GM10847 (cell line): ENCODE results near the gene BCL2L2.

ENCODE experiments used
- POLR2A ChIP-seq: IDR thresholded peaks from 2 replicates; pipeline ENCODE4 v1.6.1; 2011; ENCODE audit not compliant: insufficient read length; ENCODE audit errors: extremely low read depth

Gene BCL2L2, protein sequence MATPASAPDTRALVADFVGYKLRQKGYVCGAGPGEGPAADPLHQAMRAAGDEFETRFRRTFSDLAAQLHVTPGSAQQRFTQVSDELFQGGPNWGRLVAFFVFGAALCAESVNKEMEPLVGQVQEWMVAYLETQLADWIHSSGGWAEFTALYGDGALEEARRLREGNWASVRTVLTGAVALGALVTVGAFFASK

DNA sequence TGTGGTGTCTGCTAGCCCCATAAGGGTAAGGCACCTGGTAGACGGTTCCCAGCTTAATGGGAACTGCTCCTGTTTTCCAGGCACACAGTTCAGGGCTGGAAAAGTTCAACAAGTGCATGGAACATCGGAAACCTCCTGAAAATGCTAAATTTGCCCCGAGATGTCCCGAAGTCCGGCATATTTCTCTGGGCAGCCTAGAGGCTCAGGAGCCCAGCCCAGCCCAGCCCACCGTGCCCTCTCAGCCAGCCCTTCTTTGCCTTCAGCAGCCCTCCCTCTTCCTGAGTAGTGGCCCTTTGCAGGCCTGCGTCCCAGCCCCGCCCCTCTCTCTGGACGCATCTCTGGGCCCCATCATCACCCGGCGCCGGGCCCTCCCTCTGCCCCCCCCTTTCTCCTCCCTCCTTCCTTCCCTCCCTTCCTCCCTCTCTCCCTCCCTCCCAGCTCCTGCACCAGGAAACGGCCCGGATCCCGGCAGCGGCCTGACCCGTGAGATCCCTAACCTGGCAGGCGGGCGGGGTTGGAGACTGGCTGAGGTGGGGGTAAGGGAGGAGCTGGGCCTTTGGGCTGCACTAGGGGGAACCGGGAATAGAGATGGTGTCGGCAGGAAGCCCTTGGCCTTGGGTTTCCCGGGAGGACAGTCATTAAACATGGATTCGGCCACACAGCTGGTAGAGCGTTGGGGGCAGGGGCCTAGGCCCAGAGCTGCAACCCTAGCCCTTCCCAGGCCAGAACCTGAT lies at the start of gene BCL2L2:
Gene BCL2L2, plus strand, starts transcription at position 422 of the 734 bp plus-strand sequence. CDS start 935 bp downstream, outside the sequence.
- TF ChIP-seq POLR2A = peak; percentile 80

DNA sequence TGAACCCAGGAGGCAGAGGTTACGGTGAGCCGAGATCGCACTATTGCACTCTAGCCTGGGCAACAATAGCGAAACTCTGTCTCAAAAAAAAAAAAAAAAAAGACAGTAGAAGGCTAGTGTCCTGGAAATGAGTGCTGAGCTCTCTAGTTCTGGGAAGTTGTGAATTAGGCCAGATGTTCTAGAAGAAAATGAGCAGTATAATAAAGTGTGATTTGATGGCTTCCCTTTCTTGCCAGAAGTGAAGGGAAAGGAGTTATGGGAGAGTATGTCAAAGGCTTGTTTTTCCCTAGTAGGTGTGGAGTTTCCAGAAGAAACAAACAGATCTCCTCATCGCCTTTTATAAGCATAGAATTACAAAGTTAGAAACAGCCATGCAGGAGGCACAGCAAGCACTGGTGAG lies 48.4 kb upstream of the BCL2L2 start:
- TF ChIP-seq POLR2A = no peak

DNA sequence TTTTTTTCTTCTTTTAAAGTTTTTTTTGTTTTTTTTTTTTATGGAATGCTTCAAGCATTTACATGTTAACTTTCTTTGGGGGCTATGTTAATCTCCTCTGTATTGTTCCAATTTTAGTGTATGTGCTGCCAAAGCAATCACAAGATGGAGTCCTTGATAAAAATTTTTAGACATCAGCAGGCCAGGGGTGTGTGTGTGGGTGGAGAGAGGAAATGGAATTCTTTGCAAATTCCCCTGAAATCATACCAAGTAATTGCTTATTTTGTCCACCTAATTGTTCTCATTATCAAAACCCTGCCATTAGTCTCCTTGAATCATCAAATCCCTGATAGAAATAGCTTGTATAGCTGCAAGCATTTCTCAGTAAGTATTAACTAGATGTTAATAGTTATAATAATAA lies 47.2 kb upstream of the BCL2L2 start:
- no peak for TF ChIP-seq POLR2A

DNA sequence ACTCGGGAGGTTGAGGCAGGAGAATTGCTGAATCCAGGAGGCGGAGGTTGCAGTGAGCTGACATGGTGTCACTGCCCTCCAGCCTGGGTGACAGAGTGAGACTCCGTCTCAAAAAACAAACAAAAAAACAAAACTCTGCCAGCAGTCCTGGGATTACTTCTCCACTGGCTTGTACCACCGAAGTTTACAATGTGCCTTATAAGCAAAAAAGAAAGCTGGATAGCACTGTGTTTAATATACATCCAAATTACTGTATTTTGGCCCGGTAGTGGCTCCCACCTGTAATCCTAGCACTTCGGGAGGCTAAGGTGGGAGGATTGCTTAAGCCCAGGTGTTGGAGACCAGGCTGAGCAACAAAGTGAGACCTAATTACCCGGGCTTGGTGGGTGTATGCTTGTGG lies 37.4 kb upstream of the BCL2L2 start:
- no peak for TF ChIP-seq POLR2A

DNA sequence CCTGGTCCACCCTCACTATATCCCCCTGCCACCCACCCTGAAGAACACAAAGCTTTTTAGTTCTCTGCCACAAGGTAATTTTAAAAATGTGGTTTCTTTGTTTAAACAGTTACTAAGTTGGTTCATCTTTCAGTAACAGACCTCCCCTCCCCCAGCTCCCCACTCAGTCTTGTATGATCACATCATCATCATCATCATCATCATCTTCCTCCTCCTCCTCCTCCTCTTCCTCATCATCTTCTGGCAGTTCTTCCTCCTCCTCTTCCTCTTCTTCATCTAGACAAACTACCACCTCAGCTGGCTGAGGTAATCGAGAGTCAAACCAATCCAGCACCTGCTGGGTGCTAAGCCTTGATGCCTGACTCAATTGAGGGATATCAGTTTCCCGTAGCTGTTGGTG lies 31.2 kb upstream of the BCL2L2 start:
- no peak for TF ChIP-seq POLR2A

DNA sequence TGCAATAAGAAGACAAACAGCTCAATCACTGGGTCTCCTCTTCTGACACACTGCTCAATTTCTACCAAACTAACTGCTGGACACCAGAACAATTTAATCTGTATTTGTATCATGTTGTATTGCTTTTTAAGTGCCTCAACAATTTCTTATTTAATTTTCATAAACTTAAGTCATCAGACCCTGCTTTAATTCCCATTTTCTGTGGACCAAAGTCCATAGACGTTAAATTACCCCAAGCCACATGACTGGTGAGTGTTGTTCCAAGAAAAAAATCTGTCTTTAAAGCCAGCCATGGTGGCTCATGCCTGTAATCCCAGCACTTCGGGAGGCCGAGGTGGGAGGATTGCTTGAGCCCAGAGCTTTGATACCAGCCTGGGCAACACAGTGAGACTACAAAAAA lies 29.4 kb upstream of the BCL2L2 start:
- TF ChIP-seq POLR2A = no peak

DNA sequence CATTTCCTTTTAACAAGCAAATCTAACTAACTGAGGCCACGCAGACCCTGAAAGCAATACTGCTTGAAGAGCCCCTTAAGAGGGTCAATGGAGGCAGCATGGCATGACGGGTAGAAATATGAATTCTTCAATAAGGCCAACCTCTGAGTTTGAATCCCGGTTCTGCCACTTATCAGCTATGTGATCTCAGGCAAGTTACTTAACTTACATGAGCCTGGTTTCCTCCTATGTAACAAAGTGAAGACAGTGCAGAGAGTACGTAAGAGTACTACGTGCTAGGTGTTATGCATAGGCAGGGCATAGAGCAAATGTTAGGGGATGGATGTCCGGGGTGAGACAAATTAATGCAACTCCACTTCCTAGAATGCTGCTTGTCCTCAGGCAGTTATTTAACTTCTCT lies 25.4 kb upstream of the BCL2L2 start:
- TF ChIP-seq POLR2A = no peak

DNA sequence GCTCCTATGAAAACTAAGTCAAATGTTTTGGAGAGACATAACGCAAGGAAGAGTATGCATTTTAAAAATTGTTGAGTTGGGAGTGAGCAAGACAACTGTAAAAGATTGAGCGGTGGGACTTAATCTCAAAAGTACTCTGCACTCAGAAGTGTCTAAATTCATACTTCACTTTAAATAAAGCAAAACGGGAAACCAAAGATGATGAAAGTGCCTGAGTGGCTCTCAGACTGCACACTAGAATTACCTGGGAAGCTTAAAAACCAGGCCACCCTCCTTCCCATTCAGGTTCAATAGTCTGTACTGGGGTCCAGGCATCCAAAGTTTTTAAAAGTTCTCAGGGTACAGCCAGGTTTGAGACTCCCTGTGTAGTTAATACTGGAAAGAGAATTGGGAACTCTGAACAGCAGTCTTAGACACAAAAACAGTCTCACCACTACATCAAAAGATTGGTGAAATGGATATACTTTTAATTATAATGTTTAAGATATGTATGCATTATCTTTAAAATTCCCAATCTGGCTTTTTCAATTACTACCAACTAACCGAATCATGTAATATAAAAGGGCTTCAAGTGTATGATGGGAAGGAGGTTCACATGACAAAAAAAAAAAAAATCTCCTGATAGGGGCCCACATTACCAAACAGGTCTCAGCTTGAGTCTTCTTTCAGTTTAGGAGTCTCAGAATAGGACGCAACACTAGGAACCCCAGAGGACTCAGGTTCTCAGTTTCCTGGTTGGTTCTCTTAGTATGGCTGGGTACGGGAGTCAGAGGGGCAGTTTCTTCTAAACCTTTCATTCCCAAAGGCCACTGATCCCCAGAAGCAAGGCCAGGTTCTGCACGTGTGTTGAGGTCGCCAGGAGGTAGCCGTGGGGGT lies 21.7 kb upstream of the BCL2L2 start:
- TF ChIP-seq POLR2A = no peak

DNA sequence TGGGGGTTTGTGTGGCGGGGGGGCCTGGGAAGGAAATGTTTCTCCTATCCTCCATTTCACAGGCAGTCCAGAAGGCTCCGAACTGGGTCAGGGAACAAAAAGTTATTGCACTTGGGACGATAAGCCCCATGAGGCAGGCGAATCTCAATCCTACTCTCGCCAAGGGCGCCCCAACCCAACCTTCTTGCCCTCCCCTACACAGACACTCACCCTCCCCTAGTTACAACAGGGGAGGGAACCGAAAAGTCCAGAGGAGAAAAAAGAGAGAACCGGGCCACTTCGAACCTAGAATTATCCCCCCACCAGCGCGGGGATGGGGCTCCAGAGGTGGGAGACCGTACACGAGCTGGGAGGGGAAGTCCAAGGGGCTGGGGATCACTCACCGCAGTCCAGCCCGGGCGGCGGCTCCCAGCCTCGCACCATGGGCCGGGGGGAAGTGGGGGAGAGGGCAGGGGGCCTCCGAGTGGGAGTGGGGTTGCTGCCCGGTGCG lies 21.1 kb upstream of the BCL2L2 start:
- TF ChIP-seq POLR2A = no peak

DNA sequence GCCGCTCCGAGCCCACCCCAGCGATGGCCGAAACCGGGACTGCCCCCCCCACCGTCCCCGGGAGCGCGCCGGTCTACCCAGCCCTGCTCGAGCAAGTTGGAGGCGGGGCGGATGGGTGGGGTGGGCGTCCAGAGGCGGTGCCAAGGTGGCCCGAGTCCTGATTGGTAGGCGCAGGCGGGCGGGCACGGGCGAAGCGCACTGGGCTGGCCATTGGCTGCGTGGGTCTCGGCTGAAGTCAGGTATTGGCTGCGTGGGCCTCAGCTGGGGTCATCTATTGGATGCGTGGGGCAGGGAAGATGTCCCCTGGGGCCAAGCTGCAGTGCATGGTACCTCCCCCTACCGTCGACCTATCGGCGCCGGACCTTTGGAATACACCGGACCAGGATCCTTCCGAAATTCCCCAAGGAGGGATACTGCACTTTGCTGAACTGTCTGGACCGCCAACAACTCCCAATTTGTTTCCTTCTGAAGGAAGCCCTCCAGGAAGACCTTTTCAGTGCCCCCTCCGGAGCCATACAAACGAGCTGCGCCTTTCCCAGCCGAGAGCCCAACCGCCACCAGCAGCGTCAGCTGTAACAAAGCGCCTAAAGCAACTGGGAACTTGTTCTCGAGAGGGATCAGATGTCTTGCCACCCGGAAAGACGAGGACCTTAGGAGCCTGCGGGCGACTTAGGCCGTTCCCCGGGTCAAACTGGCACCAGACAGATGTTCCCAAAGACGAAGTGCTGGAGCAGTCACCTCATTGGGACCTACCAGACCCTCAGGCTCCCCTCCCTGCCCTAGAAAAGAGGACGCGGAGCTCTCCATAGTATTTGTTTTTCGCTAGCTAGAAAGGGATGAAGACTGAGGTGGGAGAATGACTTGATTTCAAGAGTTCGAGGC lies 20.4 kb upstream of the BCL2L2 start, which contains the start of gene HOMEZ:
Gene HOMEZ, minus strand, starts transcription at position 113 of the 882 bp plus-strand sequence. CDS start 180 bp downstream, outside the sequence.
- peak; percentile 71 for TF ChIP-seq POLR2A

DNA sequence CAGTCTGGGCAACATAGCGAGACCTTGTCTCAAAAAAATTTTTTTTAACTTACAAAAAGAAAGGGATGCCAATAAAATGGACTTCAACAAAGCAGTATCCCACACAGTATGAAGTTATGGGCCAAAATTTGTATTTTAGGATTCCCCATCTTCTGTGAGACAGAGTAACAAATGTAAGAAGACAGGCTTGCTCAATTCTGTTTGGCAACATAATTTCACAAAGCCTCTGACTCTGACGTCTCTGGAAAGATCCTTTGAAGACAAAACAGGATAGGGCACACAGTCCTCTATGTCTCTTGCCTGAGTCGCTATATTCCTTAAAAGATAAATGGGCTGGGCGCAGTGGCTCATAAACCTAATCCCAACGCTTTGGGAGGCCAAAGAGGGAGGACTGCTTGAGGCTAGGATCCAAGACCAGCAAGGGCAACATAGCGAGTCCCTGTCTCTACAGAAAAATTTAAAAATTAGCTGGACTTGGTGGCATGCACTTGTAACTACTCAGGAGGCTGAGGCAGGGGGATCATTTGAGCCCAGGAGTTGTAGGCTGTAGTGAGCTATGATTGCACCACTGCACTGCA lies 19.6 kb upstream of the BCL2L2 start:
- TF ChIP-seq POLR2A = no peak

DNA sequence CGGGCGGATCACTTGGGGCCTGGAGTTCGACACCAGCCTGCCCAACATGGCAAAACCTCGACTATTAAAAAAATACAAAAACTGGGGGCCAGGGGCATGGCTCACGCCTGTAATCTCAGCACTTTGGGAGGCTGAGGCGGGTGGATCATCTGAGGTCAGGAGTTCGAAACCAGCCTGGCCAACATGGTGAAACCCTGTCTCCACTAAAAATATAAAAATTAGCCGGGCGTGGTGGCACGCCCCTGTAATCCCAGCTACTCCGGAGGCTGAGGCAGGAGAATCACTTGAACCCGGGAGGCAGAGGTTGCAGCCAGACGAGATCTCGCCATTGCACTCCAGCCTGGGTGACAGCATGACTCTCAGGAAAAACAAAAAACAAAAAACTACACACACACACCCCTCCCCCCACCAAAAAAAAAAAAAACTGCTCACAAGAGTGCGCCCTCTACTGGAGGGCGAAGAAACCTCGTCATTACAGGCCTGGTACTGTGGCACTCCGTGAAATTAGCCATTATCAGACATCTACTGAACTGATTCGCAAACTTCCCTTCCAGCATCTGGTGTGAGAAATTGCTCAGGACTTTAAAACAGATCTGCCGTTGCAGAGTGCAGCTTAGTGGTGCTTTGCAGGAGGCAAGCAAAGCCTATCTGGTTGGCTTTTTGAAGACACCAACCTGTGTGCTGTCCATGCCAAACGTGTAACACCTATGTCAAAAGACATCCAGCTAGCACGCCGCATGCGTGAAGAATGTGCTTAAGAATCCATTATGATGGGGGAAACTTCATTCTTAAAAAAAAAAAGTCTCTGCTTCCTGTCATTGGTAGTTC lies 11.7 kb upstream of the BCL2L2 start:
- TF ChIP-seq POLR2A = no peak

DNA sequence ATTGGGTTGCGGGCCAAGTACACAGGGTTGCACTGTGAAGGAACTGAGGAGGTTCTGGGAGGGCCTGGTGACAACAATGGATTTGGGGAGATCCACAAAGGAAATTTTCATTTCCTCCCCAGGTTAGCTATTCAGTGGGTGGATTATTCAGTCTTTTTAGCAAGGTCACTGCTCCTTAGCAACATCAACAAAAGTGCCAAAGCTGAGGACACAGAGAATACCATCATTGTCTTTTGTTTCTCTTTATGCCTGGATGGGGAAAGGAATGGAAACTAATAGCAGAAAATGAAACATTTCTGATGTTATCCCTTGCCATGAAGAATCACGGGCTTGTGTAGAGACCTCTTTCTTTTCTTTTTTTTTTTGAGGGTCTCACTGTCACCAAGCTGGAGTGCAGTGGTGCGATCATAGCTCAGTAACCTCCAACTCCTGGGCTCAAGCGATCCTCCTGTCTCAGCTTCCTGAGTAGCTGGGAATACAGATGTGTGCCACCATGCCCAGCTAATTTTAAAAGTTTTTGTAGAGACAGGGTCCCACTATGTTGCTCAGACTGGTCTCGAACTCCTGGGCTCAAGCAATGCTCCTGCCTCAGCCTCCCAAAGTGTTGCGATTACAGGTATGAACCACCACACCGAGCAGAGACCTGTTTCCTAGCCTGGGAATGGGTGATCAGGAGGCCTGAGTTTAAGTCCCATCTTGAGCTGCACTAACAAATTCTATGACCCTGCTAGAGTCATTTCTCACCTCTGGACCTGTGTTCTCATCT lies 10.4 kb upstream of the BCL2L2 start:
- TF ChIP-seq POLR2A = no peak
